Measurements from ENCODE around the gene USP13. TPM values are rescaled to one million over a fixed set of nuclear protein-coding genes. Genes with fewer than 3 reads are reported as not detected.

Gene USP13, protein sequence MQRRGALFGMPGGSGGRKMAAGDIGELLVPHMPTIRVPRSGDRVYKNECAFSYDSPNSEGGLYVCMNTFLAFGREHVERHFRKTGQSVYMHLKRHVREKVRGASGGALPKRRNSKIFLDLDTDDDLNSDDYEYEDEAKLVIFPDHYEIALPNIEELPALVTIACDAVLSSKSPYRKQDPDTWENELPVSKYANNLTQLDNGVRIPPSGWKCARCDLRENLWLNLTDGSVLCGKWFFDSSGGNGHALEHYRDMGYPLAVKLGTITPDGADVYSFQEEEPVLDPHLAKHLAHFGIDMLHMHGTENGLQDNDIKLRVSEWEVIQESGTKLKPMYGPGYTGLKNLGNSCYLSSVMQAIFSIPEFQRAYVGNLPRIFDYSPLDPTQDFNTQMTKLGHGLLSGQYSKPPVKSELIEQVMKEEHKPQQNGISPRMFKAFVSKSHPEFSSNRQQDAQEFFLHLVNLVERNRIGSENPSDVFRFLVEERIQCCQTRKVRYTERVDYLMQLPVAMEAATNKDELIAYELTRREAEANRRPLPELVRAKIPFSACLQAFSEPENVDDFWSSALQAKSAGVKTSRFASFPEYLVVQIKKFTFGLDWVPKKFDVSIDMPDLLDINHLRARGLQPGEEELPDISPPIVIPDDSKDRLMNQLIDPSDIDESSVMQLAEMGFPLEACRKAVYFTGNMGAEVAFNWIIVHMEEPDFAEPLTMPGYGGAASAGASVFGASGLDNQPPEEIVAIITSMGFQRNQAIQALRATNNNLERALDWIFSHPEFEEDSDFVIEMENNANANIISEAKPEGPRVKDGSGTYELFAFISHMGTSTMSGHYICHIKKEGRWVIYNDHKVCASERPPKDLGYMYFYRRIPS
- total RNA-seq (2014; rRNA removed): 14.8 and 18.0 TPM in 2 replicates
- Bru-seq, nascent RNA: percentile 64 among the genes with signal in this experiment
- BruChase-seq, experiment 1, labeled RNA remaining after a 6-hour chase: percentile 52 among the genes with signal in this experiment
- BruChase-seq, experiment 2, labeled RNA remaining after a 2-hour chase: percentile 57 among the genes with signal in this experiment
- long read RNA-seq, full-length matches to known transcripts: 8 of 26 reads
- long read RNA-seq, partial matches to known transcripts: 2 of 26 reads
- long read RNA-seq, other reads (novel, unspliced or antisense): 16 of 26 reads

- H3K9me2 ChIP-seq (replicated peaks; ENCODE audit: low read length): no peaks in the 10 kb centered on the region
- POLR2A ChIA-PET (ENCODE audit: unreplicated experiment): no interaction called here
Observed at GRCh38 chr3:179652447-179653095, at the start of gene USP13. USP13 (plus strand) TSS chr3:179653040; CDS start chr3:179653226, 186 bp downstream.

DNA sequence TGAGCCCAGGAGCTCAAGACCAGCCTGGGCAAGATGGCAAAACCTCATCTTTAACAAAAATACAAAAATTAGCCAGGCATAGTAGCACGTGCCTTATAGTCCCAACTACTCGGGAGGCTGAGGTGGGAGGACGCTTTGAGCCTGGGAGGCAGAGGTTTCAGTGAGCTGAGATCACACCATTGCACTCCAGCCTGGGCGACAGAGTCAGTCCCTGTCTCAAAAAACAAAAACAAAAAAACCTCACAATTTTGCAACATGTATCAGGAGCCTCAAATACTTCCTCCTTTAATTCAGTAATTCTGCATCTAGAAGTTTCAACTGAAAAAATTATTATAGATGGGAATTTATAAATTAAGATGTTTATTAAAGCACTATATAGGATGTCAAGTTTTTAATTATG, 49.5 kb upstream of the USP13 start:
- Histone ChIP-seq H4K20me1 (ENCODE audit: low read length) (no peaks in the 10 kb centered on the region), H3K9me3 (ENCODE audit: low read length) (no peaks in the 10 kb centered on the region), H3K27ac (ENCODE audit: low read length) (no peak overlapping the region), H3K4me2 (ENCODE audit: low read length) (peak overlapping the region; percentile 88), H3K36me3 (ENCODE audit: low read depth, low read length) (peaks cover 31% of the 10 kb centered on the region), H3K4me1 (ENCODE audit: insufficient read depth, low read length) (peaks cover 13% of the 10 kb centered on the region), H2AFZ (ENCODE audit: low read length) (no peak overlapping the region), H3K79me2 (ENCODE audit: low read length) (peaks cover 75% of the 10 kb centered on the region), H3K27me3 (ENCODE audit: low read length) (no peaks in the 10 kb centered on the region), H3K9me2 (replicated peaks; ENCODE audit: low read length) (no peaks in the 10 kb centered on the region), H3K4me3 (ENCODE audit: low read length) (peak overlapping the region; percentile 90), H3F3A (ENCODE audit: low read length, unreplicated experiment) (no peaks in the 10 kb centered on the region), H3K9ac (ENCODE audit: low read length) (peak overlapping the region; percentile 91)
- ChIA-PET CTCF (no interaction called here), POLR2A (ENCODE audit: unreplicated experiment) (no interaction called here)
- no TSS peak for BruUV-seq (replicated peaks)
- TF ChIP-seq EZH2phosphoT487 (IDR thresholded peaks at IDR 0.05; ENCODE audit: borderline replicate concordance, low read length) (no peak), CTCF (conservative IDR thresholded peaks at IDR 0.05; ENCODE audit: low read depth, low read length) (no peak), EZH2 (IDR thresholded peaks at IDR 0.05; ENCODE audit: low read length, unreplicated experiment) (no peak)
- DNase-seq (no peak), ATAC-seq (no peak)
- intact Hi-C loops (cut with micrococcal nuclease): no loop called here

More at GRCh38 chr3:179652447-179653095, at the start of gene USP13:
- Histone ChIP-seq H3F3A (ENCODE audit: low read length, unreplicated experiment) (no peaks in the 10 kb centered on the region), H3K9ac (ENCODE audit: low read length) (peak within 1 kb of the TSS; percentile 81), H3K9me3 (ENCODE audit: low read length) (no peaks in the 10 kb centered on the region), H3K27me3 (ENCODE audit: low read length) (no peaks in the 10 kb centered on the region), H3K4me3 (ENCODE audit: low read length) (peak within 1 kb of the TSS; percentile 91), H3K79me2 (ENCODE audit: low read length) (peaks cover 42% of the 10 kb centered on the region), H3K36me3 (ENCODE audit: low read depth, low read length) (peaks cover 6% of the 10 kb centered on the region; the same call in 1 of the 2 replicates), H3K4me1 (ENCODE audit: insufficient read depth, low read length) (peaks cover 16% of the 10 kb centered on the region), H2AFZ (ENCODE audit: low read length) (peak within 1 kb of the TSS; percentile 98), H4K20me1 (ENCODE audit: low read length) (peaks cover 21% of the 10 kb centered on the region), H3K4me2 (ENCODE audit: low read length) (peak within 1 kb of the TSS; percentile 88), H3K27ac (ENCODE audit: low read length) (peak within 1 kb of the TSS; percentile 48)
- TF ChIP-seq EZH2 (IDR thresholded peaks at IDR 0.05; ENCODE audit: low read length, unreplicated experiment) (no peak), CTCF (conservative IDR thresholded peaks at IDR 0.05; ENCODE audit: low read depth, low read length) (no peak), EZH2phosphoT487 (IDR thresholded peaks at IDR 0.05; ENCODE audit: borderline replicate concordance, low read length) (no peak)
- DNase-seq: peak; percentile 75
- ATAC-seq: peak; percentile 80
- intact Hi-C loops (cut with micrococcal nuclease): loop anchor here (2.0 to 5.0 kb wide), 3 partner anchors 36 to 950 kb away; partner anchors contain the start of genes MRPL47, NDUFB5 and TTC14
- CTCF ChIA-PET: no interaction called here
- BruUV-seq (replicated peaks): no TSS peak

Measured in PC-3 (cell line).